Prostate gland (tissue), 2 donors: Measurements from ENCODE around the gene CCDC149. TPM values are rescaled to one million over a fixed set of nuclear protein-coding genes. Genes with fewer than 3 reads are reported as not detected.

Experiments
- DNase-seq: peaks from one replicate; pipeline ENCODE4 v3.0.0-alpha.2; 2019; ENCODE audit warnings: low spot score
- H3K27ac ChIP-seq, 2 donors: fragments of 200-600 bp; sonication (generic); 2 replicates each; pipeline ENCODE4 v1.5.1; 2017 to 2019
- H3K27me3 ChIP-seq: fragments of 200-600 bp; sonication (generic); replicated peaks from 2 replicates; pipeline ENCODE4 v1.5.1; 2019; ENCODE audit not compliant: insufficient read depth
- H3K36me3 ChIP-seq, 2 donors: fragments of 200-600 bp; sonication (generic); 1 replicate in 1 of 2; 2 replicates in 1 of 2; pipeline versions ENCODE4 v1.5.1 to v1.8.1; 2017 to 2019
- H3K4me1 ChIP-seq: fragments of 200-600 bp; sonication (generic); replicated peaks from 2 replicates; pipeline ENCODE4 v1.5.1; 2019
- H3K4me3 ChIP-seq, 2 donors: fragments of 200-600 bp; sonication (generic); 2 replicates each; pipeline ENCODE4 v1.5.1; 2017 to 2019
- H3K9me3 ChIP-seq: fragments of 200-600 bp; sonication (generic); 2 replicates; pipeline ENCODE4 v1.5.1; 2017
- POLR2A ChIP-seq: fragments of 450-650 bp; IDR thresholded peaks from one replicate; pipeline ENCODE4 v1.6.1; 2016; ENCODE audit warnings: antibody characterized with exemption, mild to moderate bottlenecking
- POLR2AphosphoS5 ChIP-seq: sonication (generic); formaldehyde crosslinking; IDR thresholded peaks from one replicate; pipeline ENCODE4 v1.6.1; 2017; ENCODE audit warnings: antibody characterized with exemption
- WGBS: methylation state at CpG from one replicate; pipeline ENCODE4 v1.1.5; 2018; 5-methylcytosine and 5-hydroxymethylcytosine counted together
- intact Hi-C: fragments of 100-400 bp; cut with DNase I; formaldehyde crosslinking; loops from one replicate; pipeline ENCODE4 v1.14.2; 2022
- total RNA-seq, 2 donors: library from RNA; depleted of rRNA; stranded (reverse); fragments of >200 nt; gene quantifications; one replicate each; pipeline ENCODE4 v1.1.0, GENCODE V29; 2016
- TF ChIP-seq, protein P1 (sequence below), 4 experiments: fragments of 200-600 bp in 2 of 4; fragments of 450-650 bp in 2 of 4; sonication (generic) in 2 of 4; IDR thresholded peaks; 1 replicate in 3 of 4; 2 replicates in 1 of 4; pipeline ENCODE4 v1.5.1; 2016 to 2019; ENCODE audit warnings: antibody characterized with exemption in 4 of 4, mild to moderate bottlenecking in 2 of 4, moderate library complexity in 2 of 4

CCDC149 gene
- total RNA-seq, 2 donors from 2014 or later, result 14.0 to 19.6 TPM

DNA sequence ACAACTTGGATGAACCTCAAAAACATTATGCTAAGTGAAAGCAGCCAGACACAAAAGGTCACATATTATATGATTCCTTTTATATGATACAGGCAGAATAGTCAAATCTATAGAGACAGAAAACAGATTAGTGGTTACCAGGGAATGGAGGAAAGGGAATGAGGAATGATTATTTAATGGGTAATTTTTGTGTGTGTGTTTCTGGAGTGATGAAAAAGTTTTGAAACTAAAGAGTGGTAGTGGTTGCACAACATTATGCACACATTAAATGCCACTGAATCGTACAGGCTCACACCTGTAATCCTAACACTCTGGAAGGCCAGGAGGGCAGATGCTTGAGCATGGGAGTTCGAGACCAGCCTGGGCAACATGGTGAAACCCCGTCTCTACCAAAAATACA is 137.1 kb downstream of the CCDC149 start:
- intact Hi-C loops, result no loop called here
- WGBS, result 94% methylated on average over 3 of the region's 3 CpGs
- Histone ChIP-seq H3K9me3 (no peaks in the 10 kb centered on the region), H3K27me3 (no peaks in the 10 kb centered on the region), H3K36me3 (no peaks in the 10 kb centered on the region), H3K4me1 (no peaks in the 10 kb centered on the region), H3K27ac (no peak overlapping the region), H3K4me3 (no peak overlapping the region)
- no peak for TF ChIP-seq POLR2AphosphoS5
- no peak for DNase-seq

GRCh38 chr4:24775032-24775605 is 137.7 kb downstream of the CCDC149 start:
- Histone ChIP-seq H3K4me3 (no peak overlapping the region), H3K27me3 (no peaks in the 10 kb centered on the region), H3K9me3 (no peaks in the 10 kb centered on the region), H3K27ac (no peak overlapping the region), H3K36me3 (no peaks in the 10 kb centered on the region), H3K4me1 (no peaks in the 10 kb centered on the region)
- intact Hi-C loops, result no loop called here
- DNase-seq, result no peak
- 92% methylated on average over 2 of the region's 2 CpGs for WGBS
- no peak for TF ChIP-seq POLR2A
- TF ChIP-seq POLR2AphosphoS5, result no peak
- TF ChIP-seq, protein P1, sequence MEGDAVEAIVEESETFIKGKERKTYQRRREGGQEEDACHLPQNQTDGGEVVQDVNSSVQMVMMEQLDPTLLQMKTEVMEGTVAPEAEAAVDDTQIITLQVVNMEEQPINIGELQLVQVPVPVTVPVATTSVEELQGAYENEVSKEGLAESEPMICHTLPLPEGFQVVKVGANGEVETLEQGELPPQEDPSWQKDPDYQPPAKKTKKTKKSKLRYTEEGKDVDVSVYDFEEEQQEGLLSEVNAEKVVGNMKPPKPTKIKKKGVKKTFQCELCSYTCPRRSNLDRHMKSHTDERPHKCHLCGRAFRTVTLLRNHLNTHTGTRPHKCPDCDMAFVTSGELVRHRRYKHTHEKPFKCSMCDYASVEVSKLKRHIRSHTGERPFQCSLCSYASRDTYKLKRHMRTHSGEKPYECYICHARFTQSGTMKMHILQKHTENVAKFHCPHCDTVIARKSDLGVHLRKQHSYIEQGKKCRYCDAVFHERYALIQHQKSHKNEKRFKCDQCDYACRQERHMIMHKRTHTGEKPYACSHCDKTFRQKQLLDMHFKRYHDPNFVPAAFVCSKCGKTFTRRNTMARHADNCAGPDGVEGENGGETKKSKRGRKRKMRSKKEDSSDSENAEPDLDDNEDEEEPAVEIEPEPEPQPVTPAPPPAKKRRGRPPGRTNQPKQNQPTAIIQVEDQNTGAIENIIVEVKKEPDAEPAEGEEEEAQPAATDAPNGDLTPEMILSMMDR (IDR thresholded peaks at IDR 0.05), result no peak

- DNase-seq, result no peak
- intact Hi-C loops, result no loop called here
- no peak overlapping the region for H3K4me3 ChIP-seq
- H3K4me1 ChIP-seq, result no peaks in the 10 kb centered on the region
- no peaks in the 10 kb centered on the region for H3K9me3 ChIP-seq
- H3K27me3 ChIP-seq, result no peaks in the 10 kb centered on the region
- WGBS, result 29% methylated on average over 2 of the region's 2 CpGs
- TF ChIP-seq POLR2AphosphoS5 (no peak), POLR2A (no peak)
- TF ChIP-seq, protein P1 (IDR thresholded peaks at IDR 0.05), result no peak
- H3K36me3 ChIP-seq, result no peaks in the 10 kb centered on the region
- no peak overlapping the region for H3K27ac ChIP-seq
These were observed 138.4 kb downstream of the CCDC149 start for GRCh38 chr4:24774452-24774851.

- WGBS, result 96% methylated on average over 6 of the region's 6 CpGs
- intact Hi-C loops, result no loop called here
- Histone ChIP-seq H3K36me3 (no peaks in the 10 kb centered on the region), H3K9me3 (no peaks in the 10 kb centered on the region), H3K4me1 (no peaks in the 10 kb centered on the region), H3K27me3 (no peaks in the 10 kb centered on the region), H3K4me3 (no peak overlapping the region), H3K27ac (no peak overlapping the region)
- TF ChIP-seq POLR2A, result no peak
- no peak for TF ChIP-seq POLR2AphosphoS5
- TF ChIP-seq, protein P1 (IDR thresholded peaks at IDR 0.05), result no peak
- DNase-seq, result no peak
These were observed 139.9 kb downstream of the CCDC149 start for GRCh38 chr4:24772952-24773351.

GRCh38 chr4:24772061-24772705 is 140.7 kb downstream of the CCDC149 start:
- H3K27me3 ChIP-seq, result no peaks in the 10 kb centered on the region
- 77% methylated on average over 5 of the region's 5 CpGs for WGBS
- intact Hi-C loops, result no loop called here

More at GRCh38 chr4:24772061-24772705, 140.7 kb downstream of the CCDC149 start:
- DNase-seq, result no peak
- no peaks in the 10 kb centered on the region for H3K4me1 ChIP-seq
- H3K36me3 ChIP-seq, result no peaks in the 10 kb centered on the region
- H3K9me3 ChIP-seq, result no peaks in the 10 kb centered on the region
- H3K27ac ChIP-seq, result no peak overlapping the region
- no peak overlapping the region for H3K4me3 ChIP-seq
- no peak for TF ChIP-seq POLR2A
- TF ChIP-seq, protein P1 (IDR thresholded peaks at IDR 0.05), result no peak
- TF ChIP-seq POLR2AphosphoS5, result no peak
